Stimulated activated CD4-positive, alpha-beta T cell treated with anti-CD3 and anti-CD28 coated beads, Interleukin-15, amount 100 ng/mL, for 1 hour (primary cell): ENCODE measurements around the gene LRRC1.

Experiments
- DNase-seq, 2 donors: peaks; one replicate each; pipeline ENCODE4 v3.0.0-alpha.2; 2020; ENCODE audit warnings: low read depth in 1 of 2, low spot score in 1 of 2

The LRRC1 gene

GRCh38 chr6:53878808-53879207 is 84.0 kb downstream of the LRRC1 start:
- no peak for DNase-seq

- DNase-seq: no peak
Observed at GRCh38 chr6:53879608-53880007, 84.8 kb downstream of the LRRC1 start.

GRCh38 chr6:53887316-53887715 is 92.5 kb downstream of the LRRC1 start:
- no peak for DNase-seq

GRCh38 chr6:53888931-53889330 is 94.1 kb downstream of the LRRC1 start:
- no peak for DNase-seq

- DNase-seq: no peak
Observed at GRCh38 chr6:53889365-53889764, 94.6 kb downstream of the LRRC1 start.

GRCh38 chr6:53892707-53893106 is 97.9 kb downstream of the LRRC1 start:
- DNase-seq: no peak

- no peak for DNase-seq
Observed at GRCh38 chr6:53894091-53894490, 99.3 kb downstream of the LRRC1 start.

- no peak for DNase-seq
Observed at GRCh38 chr6:53896196-53896595, 101.4 kb downstream of the LRRC1 start.

GRCh38 chr6:53898026-53898795 is 103.4 kb downstream of the LRRC1 start:
- DNase-seq: no peak

GRCh38 chr6:53899512-53899911 is 104.7 kb downstream of the LRRC1 start:
- DNase-seq: no peak

- no peak for DNase-seq
Observed at GRCh38 chr6:53903357-53903756, 108.6 kb downstream of the LRRC1 start.

- no peak for DNase-seq
Observed at GRCh38 chr6:53906103-53906502, 111.3 kb downstream of the LRRC1 start.

- DNase-seq: no peak
Observed at GRCh38 chr6:53906842-53907241, 112.0 kb downstream of the LRRC1 start.

- DNase-seq: no peak
Observed at GRCh38 chr6:53910834-53911233, 116.0 kb downstream of the LRRC1 start.

- no peak for DNase-seq
Observed at GRCh38 chr6:53912661-53913060, 117.9 kb downstream of the LRRC1 start.

GRCh38 chr6:53913286-53913685 is 118.5 kb downstream of the LRRC1 start:
- DNase-seq: no peak

GRCh38 chr6:53915026-53915691 is 120.4 kb downstream of the LRRC1 start:
- no peak for DNase-seq

- DNase-seq: no peak
Observed at GRCh38 chr6:53916804-53917463, 122.1 kb downstream of the LRRC1 start.

- no peak for DNase-seq
Observed at GRCh38 chr6:53917464-53917842, 122.6 kb downstream of the LRRC1 start.

- DNase-seq: no peak
Observed at GRCh38 chr6:53918854-53919510, 124.2 kb downstream of the LRRC1 start.

- no peak for DNase-seq
Observed at GRCh38 chr6:53919881-53920360, 125.1 kb downstream of the LRRC1 start.

- DNase-seq: no peak
Observed at GRCh38 chr6:53920881-53921280, 126.1 kb downstream of the LRRC1 start.
